ENCODE data around the gene EML4.

DNA sequence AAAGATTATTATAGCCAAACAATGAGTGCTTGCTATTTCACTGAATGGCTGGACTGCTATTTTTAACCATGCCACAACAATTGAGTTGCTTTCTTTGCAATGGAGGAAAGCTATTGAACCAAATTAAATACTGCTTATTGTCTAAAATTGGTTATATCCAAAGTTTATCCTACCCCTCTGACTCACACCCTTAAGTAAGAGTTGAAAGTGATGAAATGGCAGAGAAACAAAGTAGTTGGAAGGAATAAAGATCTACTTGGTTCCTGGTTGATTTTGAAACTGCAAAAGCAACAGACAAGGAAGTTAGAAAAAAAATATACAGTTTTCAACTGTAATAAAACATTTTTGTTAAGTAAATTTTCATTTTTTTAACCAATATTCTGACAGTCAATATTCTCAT lies 47.5 kb downstream of the EML4 start:
- TF ChIP-seq, protein P1, sequence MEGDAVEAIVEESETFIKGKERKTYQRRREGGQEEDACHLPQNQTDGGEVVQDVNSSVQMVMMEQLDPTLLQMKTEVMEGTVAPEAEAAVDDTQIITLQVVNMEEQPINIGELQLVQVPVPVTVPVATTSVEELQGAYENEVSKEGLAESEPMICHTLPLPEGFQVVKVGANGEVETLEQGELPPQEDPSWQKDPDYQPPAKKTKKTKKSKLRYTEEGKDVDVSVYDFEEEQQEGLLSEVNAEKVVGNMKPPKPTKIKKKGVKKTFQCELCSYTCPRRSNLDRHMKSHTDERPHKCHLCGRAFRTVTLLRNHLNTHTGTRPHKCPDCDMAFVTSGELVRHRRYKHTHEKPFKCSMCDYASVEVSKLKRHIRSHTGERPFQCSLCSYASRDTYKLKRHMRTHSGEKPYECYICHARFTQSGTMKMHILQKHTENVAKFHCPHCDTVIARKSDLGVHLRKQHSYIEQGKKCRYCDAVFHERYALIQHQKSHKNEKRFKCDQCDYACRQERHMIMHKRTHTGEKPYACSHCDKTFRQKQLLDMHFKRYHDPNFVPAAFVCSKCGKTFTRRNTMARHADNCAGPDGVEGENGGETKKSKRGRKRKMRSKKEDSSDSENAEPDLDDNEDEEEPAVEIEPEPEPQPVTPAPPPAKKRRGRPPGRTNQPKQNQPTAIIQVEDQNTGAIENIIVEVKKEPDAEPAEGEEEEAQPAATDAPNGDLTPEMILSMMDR (conservative IDR thresholded peaks at IDR 0.05) = no peak
- TF ChIP-seq EZH2 (IDR thresholded peaks at IDR 0.05; ENCODE audit: low read depth) = no peak
